ENCODE data around the gene KDM5A. TPM values are rescaled to one million over a fixed set of nuclear protein-coding genes. Genes with fewer than 3 reads are reported as not detected.
"Not testable (repeated sequence)": the region's sequence is repeated elsewhere in the genome, so short reads cannot be mapped to it uniquely, and the experiment has no call there.

Gene KDM5A
- total RNA-seq, 1 donor from 2014 or later: 63.1 TPM

DNA sequence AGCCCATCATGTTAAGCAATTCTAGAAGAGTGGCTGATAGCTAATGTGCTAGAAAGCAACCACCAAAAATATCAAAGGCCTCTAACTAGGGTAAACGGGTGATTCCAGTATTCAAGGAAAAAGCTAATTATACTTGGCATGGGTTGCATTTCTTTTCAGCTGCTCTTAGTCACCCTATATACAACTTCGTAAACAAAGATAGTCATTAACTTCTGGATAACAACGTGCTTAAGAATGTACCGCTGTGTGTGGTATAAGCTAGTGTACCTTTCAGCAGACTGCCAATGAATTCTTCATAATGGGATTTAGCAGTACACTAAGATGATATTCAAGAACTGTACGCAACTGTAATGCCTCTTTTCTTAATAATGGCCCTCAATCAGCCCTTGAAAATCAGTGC, 84.3 kb downstream of the KDM5A start:
- no peak overlapping the region for H3K27ac Mint-ChIP-seq (ENCODE audit: unreplicated experiment)
- H3K27me3 Mint-ChIP-seq (ENCODE audit: low read depth): no peaks in the 10 kb centered on the region
- H3K9me3 Mint-ChIP-seq: peaks cover 7% of the 10 kb centered on the region
- H3K4me1 Mint-ChIP-seq: no peaks in the 10 kb centered on the region
- no peak overlapping the region for H3K4me3 Mint-ChIP-seq
- no peak for DNase-seq (ENCODE audit: low read depth, low spot score)
- no peak for TF ChIP-seq CTCF (conservative IDR thresholded peaks at IDR 0.05)
- peaks cover 56% of the 10 kb centered on the region for H3K36me3 Mint-ChIP-seq (ENCODE audit: low read depth)

- not testable (repeated sequence) for DNase-seq (ENCODE audit: low read depth, low spot score)
These were observed 86.4 kb downstream of the KDM5A start for GRCh38 chr12:302766-303165.

DNA sequence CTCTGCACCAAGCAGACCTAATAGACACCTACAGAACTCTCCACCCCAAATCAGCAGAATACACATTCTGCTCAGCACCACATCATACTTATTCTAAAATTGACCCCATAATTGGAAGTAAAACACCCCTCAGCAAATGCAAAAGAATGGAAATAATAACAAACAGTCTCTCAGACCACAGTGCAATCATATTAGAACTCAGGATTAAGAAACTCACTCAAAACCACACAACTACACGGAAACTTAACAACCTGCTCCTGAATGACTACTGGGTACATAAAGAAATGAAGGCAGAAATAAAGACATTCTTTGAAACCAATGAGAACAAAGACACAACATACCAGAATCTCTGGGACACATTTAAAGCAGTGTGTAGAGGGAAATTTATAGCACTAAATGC, 89.0 kb downstream of the KDM5A start:
- H3K4me1 Mint-ChIP-seq; H3K27ac Mint-ChIP-seq (ENCODE audit: unreplicated experiment); H3K4me3 Mint-ChIP-seq; H3K27me3 Mint-ChIP-seq (ENCODE audit: low read depth); DNase-seq (ENCODE audit: low read depth, low spot score): not testable (repeated sequence)
- peaks cover 71% of the 10 kb centered on the region for H3K36me3 Mint-ChIP-seq (ENCODE audit: low read depth)
- H3K9me3 Mint-ChIP-seq: peaks cover 11% of the 10 kb centered on the region

More at GRCh38 chr12:302766-303165, 86.4 kb downstream of the KDM5A start:
- Mint-ChIP-seq H3K36me3 (ENCODE audit: low read depth) (peaks cover 72% of the 10 kb centered on the region), H3K9me3 (peaks cover 11% of the 10 kb centered on the region)
- not testable (repeated sequence) for H3K4me1 Mint-ChIP-seq; H3K27me3 Mint-ChIP-seq (ENCODE audit: low read depth); H3K27ac Mint-ChIP-seq (ENCODE audit: unreplicated experiment); H3K4me3 Mint-ChIP-seq

DNA sequence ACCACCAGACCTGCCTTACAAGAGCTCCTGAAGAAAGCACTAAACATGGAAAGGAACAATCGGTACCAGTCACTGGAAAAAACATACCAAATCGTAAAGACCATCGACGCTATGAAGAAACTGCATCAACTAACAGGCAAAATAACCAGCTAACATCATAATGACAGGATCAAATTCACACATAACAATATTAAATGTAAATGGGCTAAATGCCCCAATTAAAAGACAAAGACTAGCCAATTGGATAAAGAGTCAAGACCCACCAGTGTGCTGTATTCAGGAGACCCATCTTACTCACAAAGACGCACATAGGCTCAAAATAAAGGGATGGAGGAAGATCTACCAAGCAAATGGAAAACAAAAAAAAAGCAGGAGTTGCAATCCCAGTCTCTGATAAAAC, 89.6 kb downstream of the KDM5A start:
- Mint-ChIP-seq H3K9me3 (peaks cover 11% of the 10 kb centered on the region), H3K36me3 (ENCODE audit: low read depth) (peaks cover 69% of the 10 kb centered on the region)
- not testable (repeated sequence) for DNase-seq (ENCODE audit: low read depth, low spot score); H3K27ac Mint-ChIP-seq (ENCODE audit: unreplicated experiment); H3K4me3 Mint-ChIP-seq; H3K27me3 Mint-ChIP-seq (ENCODE audit: low read depth); H3K4me1 Mint-ChIP-seq

DNA sequence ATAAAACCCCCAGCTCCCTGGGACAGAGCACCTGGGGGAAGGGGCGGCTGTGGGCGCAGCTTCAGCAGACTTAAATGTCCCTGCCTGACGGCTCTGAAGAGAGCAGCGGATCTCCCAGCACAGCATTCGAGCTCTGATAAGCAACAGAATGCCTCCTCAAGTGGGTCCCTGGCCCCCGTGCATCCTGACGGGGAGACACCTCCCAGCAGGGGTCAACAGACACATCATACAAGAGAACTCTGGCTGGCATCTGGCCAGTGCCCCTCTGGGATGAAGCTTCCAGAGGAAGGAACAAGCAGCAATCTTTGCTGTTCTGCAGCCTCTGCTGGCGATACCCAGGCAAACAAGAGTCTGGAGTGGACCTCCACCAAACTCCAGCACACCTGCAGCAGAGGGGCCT, 91.1 kb downstream of the KDM5A start:
- not testable (repeated sequence) for H3K27me3 Mint-ChIP-seq (ENCODE audit: low read depth); DNase-seq (ENCODE audit: low read depth, low spot score); H3K4me3 Mint-ChIP-seq; H3K4me1 Mint-ChIP-seq
- Mint-ChIP-seq H3K27ac (ENCODE audit: unreplicated experiment) (peak overlapping the region; percentile 15), H3K36me3 (ENCODE audit: low read depth) (peaks cover 58% of the 10 kb centered on the region), H3K9me3 (peaks cover 11% of the 10 kb centered on the region)

DNA sequence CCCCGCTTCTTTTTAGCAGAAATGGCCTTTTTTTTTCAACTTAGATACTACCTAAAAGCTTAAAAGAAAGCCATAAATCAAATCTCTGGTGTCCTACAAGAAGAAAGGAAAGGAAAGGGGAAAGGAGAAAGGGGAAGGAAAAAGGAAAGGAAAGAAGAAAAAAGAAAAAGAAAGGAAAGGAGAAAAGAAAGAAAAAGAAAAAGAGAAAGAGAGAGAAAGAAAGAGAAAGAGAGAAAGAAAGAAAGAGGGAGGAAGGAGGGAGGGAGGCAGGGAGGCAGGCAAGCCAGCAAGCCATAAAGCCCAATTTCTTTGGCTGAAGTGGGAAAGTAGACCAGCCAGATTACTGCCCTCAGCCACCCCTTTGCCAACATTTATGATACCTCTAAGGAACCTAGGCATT, 94.0 kb downstream of the KDM5A start:
- peaks cover 37% of the 10 kb centered on the region for H3K36me3 Mint-ChIP-seq (ENCODE audit: low read depth)
- H3K9me3 Mint-ChIP-seq: peaks cover 6% of the 10 kb centered on the region
- H3K27ac Mint-ChIP-seq (ENCODE audit: unreplicated experiment): peak overlapping the region; percentile 36
- no peaks in the 10 kb centered on the region for H3K4me1 Mint-ChIP-seq
- no peak for TF ChIP-seq CTCF (conservative IDR thresholded peaks at IDR 0.05)
- H3K4me3 Mint-ChIP-seq: no peak overlapping the region
- H3K27me3 Mint-ChIP-seq (ENCODE audit: low read depth): no peaks in the 10 kb centered on the region
- DNase-seq (ENCODE audit: low read depth, low spot score): no peak

DNA sequence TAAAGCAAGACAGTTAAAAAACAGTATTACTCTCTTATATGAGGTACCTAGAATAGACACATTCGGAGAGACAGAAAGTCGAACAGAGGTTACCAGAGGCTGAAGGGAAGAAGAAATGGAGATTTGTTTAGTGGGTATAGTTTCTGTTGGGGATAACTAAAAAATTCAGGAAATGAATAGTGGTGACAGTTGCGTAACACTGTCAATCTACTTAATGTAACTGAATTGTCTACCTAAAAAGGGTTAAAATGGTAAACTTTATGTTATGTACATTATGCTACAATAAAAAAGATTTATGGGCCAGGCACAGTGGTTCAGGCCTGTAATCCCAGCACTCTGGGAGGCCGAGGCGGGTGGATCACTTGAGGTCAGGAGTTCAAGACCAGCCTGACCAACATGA, 95.9 kb downstream of the KDM5A start:
- Mint-ChIP-seq H3K27me3 (ENCODE audit: low read depth) (no peaks in the 10 kb centered on the region), H3K4me1 (no peaks in the 10 kb centered on the region), H3K9me3 (no peaks in the 10 kb centered on the region), H3K27ac (ENCODE audit: unreplicated experiment) (no peak overlapping the region), H3K36me3 (ENCODE audit: low read depth) (peaks cover 21% of the 10 kb centered on the region), H3K4me3 (no peak overlapping the region)
- DNase-seq (ENCODE audit: low read depth, low spot score): no peak
- no peak for TF ChIP-seq CTCF (conservative IDR thresholded peaks at IDR 0.05)

GRCh38 chr12:292186-292585, 96.9 kb downstream of the KDM5A start:
- H3K36me3 Mint-ChIP-seq (ENCODE audit: low read depth): peaks cover 15% of the 10 kb centered on the region
- no peaks in the 10 kb centered on the region for H3K4me1 Mint-ChIP-seq
- no peaks in the 10 kb centered on the region for H3K27me3 Mint-ChIP-seq (ENCODE audit: low read depth)
- no peak for TF ChIP-seq CTCF (conservative IDR thresholded peaks at IDR 0.05)
- no peak overlapping the region for H3K4me3 Mint-ChIP-seq
- H3K27ac Mint-ChIP-seq (ENCODE audit: unreplicated experiment): no peak overlapping the region
- DNase-seq (ENCODE audit: low read depth, low spot score): no peak
- no peaks in the 10 kb centered on the region for H3K9me3 Mint-ChIP-seq

Measured in neural crest cell (in vitro differentiated cells).